Uterus (tissue), 2 donors: ENCODE measurements around the gene MAP3K4.

Experiments used
- POLR2A ChIP-seq, 2 donors: fragments of 450-650 bp; IDR thresholded peaks; one replicate each; pipeline ENCODE4 v1.6.1; 2016; ENCODE audit warnings: antibody characterized with exemption in 2 of 2, mild to moderate bottlenecking in 1 of 2, moderate library complexity in 1 of 2
- TF ChIP-seq, protein P1 (sequence below), 4 experiments: fragments of 200-600 bp in 2 of 4; fragments of 450-650 bp in 2 of 4; sonication (generic) in 2 of 4; IDR thresholded peaks; one replicate each; pipeline ENCODE4 v1.5.1; 2016 to 2019; ENCODE audit warnings: antibody characterized with exemption in 4 of 4, mild to moderate bottlenecking in 2 of 4, moderate library complexity in 1 of 4

DNA sequence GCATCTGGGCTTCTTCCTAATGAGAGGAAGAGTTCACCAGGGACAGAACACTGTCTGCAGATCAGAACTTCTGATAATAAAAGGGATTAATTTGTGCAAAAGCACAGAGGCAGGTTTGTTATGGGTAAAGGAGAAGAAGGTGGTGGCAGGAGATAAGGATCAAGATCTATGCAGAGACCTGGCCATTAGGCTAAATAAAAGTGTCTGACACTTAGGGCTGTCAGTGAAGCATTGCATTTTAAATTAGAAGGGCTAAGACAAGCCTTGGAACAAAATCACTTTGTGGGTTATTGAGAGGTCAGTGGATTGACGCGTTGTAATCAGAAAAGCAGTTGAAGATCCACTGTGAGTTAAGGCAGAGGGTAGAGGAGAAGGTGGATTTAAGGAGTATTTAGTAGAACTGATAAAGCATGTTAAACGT, 76.8 kb downstream of the MAP3K4 start:
- TF ChIP-seq, protein P1, sequence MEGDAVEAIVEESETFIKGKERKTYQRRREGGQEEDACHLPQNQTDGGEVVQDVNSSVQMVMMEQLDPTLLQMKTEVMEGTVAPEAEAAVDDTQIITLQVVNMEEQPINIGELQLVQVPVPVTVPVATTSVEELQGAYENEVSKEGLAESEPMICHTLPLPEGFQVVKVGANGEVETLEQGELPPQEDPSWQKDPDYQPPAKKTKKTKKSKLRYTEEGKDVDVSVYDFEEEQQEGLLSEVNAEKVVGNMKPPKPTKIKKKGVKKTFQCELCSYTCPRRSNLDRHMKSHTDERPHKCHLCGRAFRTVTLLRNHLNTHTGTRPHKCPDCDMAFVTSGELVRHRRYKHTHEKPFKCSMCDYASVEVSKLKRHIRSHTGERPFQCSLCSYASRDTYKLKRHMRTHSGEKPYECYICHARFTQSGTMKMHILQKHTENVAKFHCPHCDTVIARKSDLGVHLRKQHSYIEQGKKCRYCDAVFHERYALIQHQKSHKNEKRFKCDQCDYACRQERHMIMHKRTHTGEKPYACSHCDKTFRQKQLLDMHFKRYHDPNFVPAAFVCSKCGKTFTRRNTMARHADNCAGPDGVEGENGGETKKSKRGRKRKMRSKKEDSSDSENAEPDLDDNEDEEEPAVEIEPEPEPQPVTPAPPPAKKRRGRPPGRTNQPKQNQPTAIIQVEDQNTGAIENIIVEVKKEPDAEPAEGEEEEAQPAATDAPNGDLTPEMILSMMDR (IDR thresholded peaks at IDR 0.05): no peak
- no peak for TF ChIP-seq POLR2A (IDR thresholded peaks at IDR 0.05)
